ENCODE measurements around the gene BRDT. TPM values are rescaled to one million over a fixed set of nuclear protein-coding genes. Genes with fewer than 3 reads are reported as not detected.

Gene BRDT
- total RNA-seq, 1 experiment from 2014 or later: not detected

DNA sequence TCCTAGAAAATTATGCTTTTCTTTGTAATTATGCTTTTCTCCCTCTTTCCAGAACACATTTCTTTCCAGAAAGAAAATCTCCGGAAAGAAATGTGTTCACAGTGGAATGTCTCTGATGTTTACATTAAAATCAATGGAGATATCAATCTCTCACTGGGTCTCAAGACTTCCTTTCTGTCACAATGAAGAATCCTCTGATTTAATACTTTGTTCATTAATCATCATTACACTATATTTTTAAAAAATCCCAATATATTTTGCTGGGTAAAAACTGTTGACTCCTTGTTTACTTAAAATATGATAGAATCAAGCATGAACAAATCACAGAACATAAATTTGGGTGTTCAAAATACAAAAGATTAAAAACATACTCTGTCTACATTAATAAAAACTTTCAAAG lies 36.9 kb upstream of the BRDT start:
- H3K27ac ChIP-seq (ENCODE audit: low read depth, low read length, poor library complexity, severe bottlenecking): no peak overlapping the region
- BruUV-seq (replicated peaks): no TSS peak
- H3K4me3 ChIP-seq (ENCODE audit: low read depth, low read length, poor library complexity, severe bottlenecking): no peak overlapping the region
- no peaks in the 10 kb centered on the region for H3K36me3 ChIP-seq (ENCODE audit: insufficient read depth, low read length, poor library complexity, severe bottlenecking)
- H3K27me3 ChIP-seq (replicated peaks; ENCODE audit: insufficient read depth, low read depth, low read length, poor library complexity): no peaks in the 10 kb centered on the region
- no peaks in the 10 kb centered on the region for H3K9me3 ChIP-seq (ENCODE audit: low read depth, low read length, poor library complexity, severe bottlenecking)
- intact Hi-C loops (cut with micrococcal nuclease; ENCODE audit: unreplicated experiment): no loop called here
- POLR2A ChIA-PET (ENCODE audit: low non-redundant PET): no interaction called here
- no peak for TF ChIP-seq EZH2 (IDR thresholded peaks at IDR 0.05; ENCODE audit: borderline replicate concordance, low read depth, low read length, poor library complexity, severe bottlenecking)
- CTCF ChIA-PET: no interaction called here
- no peak for DNase-seq (ENCODE audit: low spot score)
- no peaks in the 10 kb centered on the region for H3K4me1 ChIP-seq (ENCODE audit: insufficient read depth, low read length, poor library complexity, severe bottlenecking)

DNA sequence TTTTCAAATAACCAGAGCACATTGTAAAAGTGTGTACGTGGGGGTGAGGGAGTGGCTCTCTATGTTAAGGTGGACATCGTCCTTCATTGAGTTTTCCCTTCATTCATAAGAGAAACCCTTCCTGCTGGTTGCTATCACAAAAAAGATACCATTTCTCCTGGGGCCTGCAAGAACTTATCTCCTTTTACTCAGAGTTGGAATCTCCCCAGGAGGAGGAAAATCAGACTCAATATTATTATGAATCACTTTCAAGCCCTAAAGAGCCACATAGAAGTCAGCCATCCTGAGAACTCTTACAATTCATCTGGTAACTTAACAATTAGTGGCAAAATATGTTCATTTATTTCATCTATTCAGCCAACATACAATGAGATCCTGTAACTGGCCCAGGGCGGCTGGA lies 36.2 kb upstream of the BRDT start:
- ChIA-PET POLR2A (ENCODE audit: low non-redundant PET) (no interaction called here), CTCF (no interaction called here)
- no peak overlapping the region for H3K4me3 ChIP-seq (ENCODE audit: low read depth, low read length, poor library complexity, severe bottlenecking)
- H3K36me3 ChIP-seq (ENCODE audit: insufficient read depth, low read length, poor library complexity, severe bottlenecking): no peaks in the 10 kb centered on the region
- intact Hi-C loops (cut with micrococcal nuclease; ENCODE audit: unreplicated experiment): no loop called here
- no peak overlapping the region for H3K27ac ChIP-seq (ENCODE audit: low read depth, low read length, poor library complexity, severe bottlenecking)
- no peak for TF ChIP-seq EZH2 (IDR thresholded peaks at IDR 0.05; ENCODE audit: borderline replicate concordance, low read depth, low read length, poor library complexity, severe bottlenecking)
- TF ChIP-seq CTCF (conservative IDR thresholded peaks at IDR 0.05; ENCODE audit: low read depth, low read length): no peak
- H3K4me1 ChIP-seq (ENCODE audit: insufficient read depth, low read length, poor library complexity, severe bottlenecking): no peaks in the 10 kb centered on the region
- no peaks in the 10 kb centered on the region for H3K27me3 ChIP-seq (replicated peaks; ENCODE audit: insufficient read depth, low read depth, low read length, poor library complexity)
- H3K9me3 ChIP-seq (ENCODE audit: low read depth, low read length, poor library complexity, severe bottlenecking): no peaks in the 10 kb centered on the region
- BruUV-seq (replicated peaks): no TSS peak
- no peak for DNase-seq (ENCODE audit: low spot score)

DNA sequence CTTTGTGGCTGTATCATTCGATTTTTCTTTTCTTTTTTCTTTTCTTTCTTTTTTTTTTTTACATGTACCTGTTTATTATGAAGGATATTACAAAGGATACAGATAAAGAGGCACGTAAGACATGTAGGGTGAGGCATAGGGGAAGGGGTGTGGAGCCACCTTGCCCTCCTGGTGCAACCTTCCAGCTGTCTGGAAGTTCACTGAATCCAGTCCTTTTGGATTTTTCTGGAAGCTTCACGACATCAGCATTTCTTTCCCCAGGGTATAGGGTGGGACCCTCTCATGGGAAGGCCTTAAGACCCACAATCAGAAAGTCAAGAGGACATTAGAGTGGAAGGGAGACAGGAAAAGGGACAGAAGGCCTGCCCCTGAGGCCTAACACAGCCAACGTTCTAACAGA lies 33.2 kb upstream of the BRDT start:
- CTCF ChIA-PET: no interaction called here
- POLR2A ChIA-PET (ENCODE audit: low non-redundant PET): no interaction called here
- Histone ChIP-seq H3K4me3 (ENCODE audit: low read depth, low read length, poor library complexity, severe bottlenecking) (no peak overlapping the region), H3K36me3 (ENCODE audit: insufficient read depth, low read length, poor library complexity, severe bottlenecking) (no peaks in the 10 kb centered on the region), H3K4me1 (ENCODE audit: insufficient read depth, low read length, poor library complexity, severe bottlenecking) (no peaks in the 10 kb centered on the region), H3K27ac (ENCODE audit: low read depth, low read length, poor library complexity, severe bottlenecking) (no peak overlapping the region), H3K9me3 (ENCODE audit: low read depth, low read length, poor library complexity, severe bottlenecking) (no peaks in the 10 kb centered on the region), H3K27me3 (replicated peaks; ENCODE audit: insufficient read depth, low read depth, low read length, poor library complexity) (no peaks in the 10 kb centered on the region)
- TF ChIP-seq CTCF (conservative IDR thresholded peaks at IDR 0.05; ENCODE audit: low read depth, low read length): no peak
- no peak for TF ChIP-seq EZH2 (IDR thresholded peaks at IDR 0.05; ENCODE audit: borderline replicate concordance, low read depth, low read length, poor library complexity, severe bottlenecking)
- intact Hi-C loops (cut with micrococcal nuclease; ENCODE audit: unreplicated experiment): no loop called here
- no peak for DNase-seq (ENCODE audit: low spot score)
- BruUV-seq (replicated peaks): no TSS peak

DNA sequence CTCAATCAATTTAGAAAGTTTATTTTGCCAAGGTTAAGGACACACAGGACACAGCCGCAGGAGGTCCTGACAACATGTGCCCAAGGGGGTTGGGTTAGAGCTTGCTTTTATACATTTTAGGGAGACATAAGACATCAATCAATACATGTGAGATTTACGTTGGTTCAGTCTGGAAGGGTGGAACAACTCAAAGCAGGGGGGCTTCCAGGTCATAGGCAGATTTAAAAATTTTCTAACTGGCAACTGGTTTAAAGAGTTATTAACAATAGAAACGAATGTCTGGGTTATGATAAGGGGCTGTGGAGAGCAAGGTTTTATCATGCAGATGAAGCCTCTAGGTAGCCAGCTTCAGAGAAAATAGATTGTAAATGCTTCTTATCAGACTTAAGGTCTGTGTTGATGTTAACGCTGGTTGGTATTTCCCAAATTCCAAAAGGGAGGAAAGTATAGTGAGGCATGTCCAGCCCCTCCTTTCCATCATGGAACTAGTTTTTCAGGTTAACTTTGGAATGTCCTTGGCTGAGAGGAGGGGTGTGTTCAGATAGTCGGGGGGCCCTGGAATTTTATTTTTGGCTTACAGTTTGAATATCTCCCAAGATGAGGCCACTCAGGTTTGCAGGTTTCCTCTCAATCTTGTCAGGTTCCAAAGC lies 32.3 kb upstream of the BRDT start:
- ChIA-PET POLR2A (ENCODE audit: low non-redundant PET) (no interaction called here), CTCF (no interaction called here)
- H3K27me3 ChIP-seq (replicated peaks; ENCODE audit: insufficient read depth, low read depth, low read length, poor library complexity): no peaks in the 10 kb centered on the region
- no peak overlapping the region for H3K27ac ChIP-seq (ENCODE audit: low read depth, low read length, poor library complexity, severe bottlenecking)
- DNase-seq (ENCODE audit: low spot score): no peak
- no TSS peak for BruUV-seq (replicated peaks)
- H3K4me1 ChIP-seq (ENCODE audit: insufficient read depth, low read length, poor library complexity, severe bottlenecking): no peaks in the 10 kb centered on the region
- no peaks in the 10 kb centered on the region for H3K36me3 ChIP-seq (ENCODE audit: insufficient read depth, low read length, poor library complexity, severe bottlenecking)
- intact Hi-C loops (cut with micrococcal nuclease; ENCODE audit: unreplicated experiment): no loop called here
- no peak for TF ChIP-seq CTCF (conservative IDR thresholded peaks at IDR 0.05; ENCODE audit: low read depth, low read length)
- no peak for TF ChIP-seq EZH2 (IDR thresholded peaks at IDR 0.05; ENCODE audit: borderline replicate concordance, low read depth, low read length, poor library complexity, severe bottlenecking)
- no peaks in the 10 kb centered on the region for H3K9me3 ChIP-seq (ENCODE audit: low read depth, low read length, poor library complexity, severe bottlenecking)
- no peak overlapping the region for H3K4me3 ChIP-seq (ENCODE audit: low read depth, low read length, poor library complexity, severe bottlenecking)
